ENCODE data around the gene ALDH5A1. TPM values are rescaled to one million over a fixed set of nuclear protein-coding genes. Genes with fewer than 3 reads are reported as not detected.
"Not testable (repeated sequence)": the region's sequence is repeated elsewhere in the genome, so short reads cannot be mapped to it uniquely, and the experiment has no call there.

Gene ALDH5A1
- total RNA-seq, 2 donors from 2014 or later, result 4.4 to 8.2 TPM

- no peak for DNase-seq
Observed at GRCh38 chr6:24501914-24502313, 7.1 kb downstream of the ALDH5A1 start.

GRCh38 chr6:24504287-24504648, 9.5 kb downstream of the ALDH5A1 start:
- Histone ChIP-seq H3K36me3 (replicated peaks in 1 of 2; ENCODE audit: insufficient read depth in 1 of 2, low read depth in 2 of 2) (no peaks in the 10 kb centered on the region), H3K4me1 (no peaks in the 10 kb centered on the region), H3K27me3 (no peaks in the 10 kb centered on the region), H3K4me3 (no peak overlapping the region), H3K9me3 (no peaks in the 10 kb centered on the region), H3K27ac (no peak overlapping the region)
- intact Hi-C loops (cut with DNase I), result no loop called here
- DNase-seq, result no peak
- ATAC-seq, result no peak
- 89 to 94% methylated on average over 1 of the region's 1 CpG for WGBS, 2 donors
- TF ChIP-seq CTCF (IDR thresholded peaks at IDR 0.05) (no peak), POLR2A (IDR thresholded peaks at IDR 0.05) (no peak)

More at GRCh38 chr6:24501914-24502313, 7.1 kb downstream of the ALDH5A1 start:
- Histone ChIP-seq H3K27ac (no peak overlapping the region), H3K4me3 (no peak overlapping the region), H3K9me3 (no peaks in the 10 kb centered on the region), H3K27me3 (no peaks in the 10 kb centered on the region), H3K36me3 (replicated peaks in 1 of 2; ENCODE audit: insufficient read depth in 1 of 2, low read depth in 2 of 2) (no peaks in the 10 kb centered on the region), H3K4me1 (no peaks in the 10 kb centered on the region)
- intact Hi-C loops (cut with DNase I), result no loop called here
- ATAC-seq, result no peak
- no peak for TF ChIP-seq POLR2A (IDR thresholded peaks at IDR 0.05)
- TF ChIP-seq CTCF (IDR thresholded peaks at IDR 0.05), result no peak

GRCh38 chr6:24504649-24505586, 10.1 kb downstream of the ALDH5A1 start:
- Histone ChIP-seq H3K27me3 (no peaks in the 10 kb centered on the region), H3K36me3 (replicated peaks in 1 of 2; ENCODE audit: insufficient read depth in 1 of 2, low read depth in 2 of 2) (no peaks in the 10 kb centered on the region), H3K27ac (no peak overlapping the region), H3K4me3 (no peak overlapping the region), H3K9me3 (no peaks in the 10 kb centered on the region), H3K4me1 (no peaks in the 10 kb centered on the region)
- 86 to 97% methylated on average over 14 of the region's 14 CpGs for WGBS, 2 donors
- intact Hi-C loops (cut with DNase I), result no loop called here
- ATAC-seq (no peak), DNase-seq (no peak)
- TF ChIP-seq POLR2A (IDR thresholded peaks at IDR 0.05), result no peak
- TF ChIP-seq CTCF (IDR thresholded peaks at IDR 0.05), result no peak

DNA sequence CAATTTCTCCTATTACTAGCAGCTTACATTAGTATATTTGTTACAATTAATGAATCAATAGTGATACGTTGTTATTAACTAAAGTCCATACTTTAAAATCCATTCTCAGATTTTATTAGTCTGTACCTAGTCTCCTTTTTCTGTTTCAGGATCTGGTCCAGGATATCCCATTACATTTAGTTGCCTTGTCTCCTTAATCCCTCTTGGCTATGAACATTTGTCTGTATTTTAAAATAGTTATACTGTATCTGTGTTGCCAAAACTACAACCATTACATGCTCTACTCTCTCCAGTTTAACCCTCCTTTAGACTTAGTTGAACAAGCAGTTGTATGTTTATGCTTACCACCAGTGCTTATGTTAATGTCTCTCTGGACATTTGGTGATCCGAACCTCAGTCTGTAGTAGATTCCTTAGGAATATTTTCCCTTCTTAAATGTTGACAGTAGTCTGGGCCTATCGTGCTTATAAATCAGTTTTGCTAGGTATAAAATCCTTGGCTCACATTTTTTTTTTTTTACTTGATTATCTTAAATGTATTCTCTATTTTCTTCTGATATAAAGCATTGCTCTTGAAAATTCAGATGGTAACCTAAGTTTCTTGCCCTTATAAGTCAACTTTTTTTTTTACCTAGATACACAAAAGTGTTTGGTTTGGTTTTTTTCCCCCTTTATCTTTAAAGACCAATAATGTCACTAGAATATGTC, 12.2 kb downstream of the ALDH5A1 start:
- Histone ChIP-seq H3K4me3 (no peak overlapping the region), H3K36me3 (replicated peaks in 1 of 2; ENCODE audit: insufficient read depth in 1 of 2, low read depth in 2 of 2) (no peaks in the 10 kb centered on the region), H3K9me3 (no peaks in the 10 kb centered on the region), H3K27ac (no peak overlapping the region), H3K4me1 (no peaks in the 10 kb centered on the region), H3K27me3 (no peaks in the 10 kb centered on the region)
- ATAC-seq, result no peak
- intact Hi-C loops (cut with DNase I), result no loop called here
- no peak for DNase-seq
- TF ChIP-seq POLR2A (IDR thresholded peaks at IDR 0.05), result no peak
- 90 to 92% methylated on average over 3 of the region's 3 CpGs for WGBS, 2 donors

GRCh38 chr6:24511976-24512375, 17.2 kb downstream of the ALDH5A1 start:
- H3K4me3 ChIP-seq; H3K36me3 ChIP-seq (replicated peaks in 1 of 2; ENCODE audit: insufficient read depth in 1 of 2, low read depth in 2 of 2); H3K4me1 ChIP-seq; ATAC-seq; H3K27ac ChIP-seq; H3K27me3 ChIP-seq; intact Hi-C loops (cut with DNase I); DNase-seq; H3K9me3 ChIP-seq: not testable (repeated sequence)
- WGBS, 2 donors, result 73 to 75% methylated on average over 6 of the region's 6 CpGs

Data from body of pancreas (tissue), 4 donors.